GM19043 (cell line): ENCODE results near the gene EMID1.
A peak's percentile ranks its signal among the peaks of the same experiment; 100 is the strongest.

ENCODE experiments used
- ATAC-seq: cut with Tn5 transposase; IDR thresholded peaks from one replicate; pipeline ENCODE4 v1.9.1; 2021; ENCODE audit warnings: low read depth; ENCODE audit not compliant: unreplicated experiment

The EMID1 gene

DNA sequence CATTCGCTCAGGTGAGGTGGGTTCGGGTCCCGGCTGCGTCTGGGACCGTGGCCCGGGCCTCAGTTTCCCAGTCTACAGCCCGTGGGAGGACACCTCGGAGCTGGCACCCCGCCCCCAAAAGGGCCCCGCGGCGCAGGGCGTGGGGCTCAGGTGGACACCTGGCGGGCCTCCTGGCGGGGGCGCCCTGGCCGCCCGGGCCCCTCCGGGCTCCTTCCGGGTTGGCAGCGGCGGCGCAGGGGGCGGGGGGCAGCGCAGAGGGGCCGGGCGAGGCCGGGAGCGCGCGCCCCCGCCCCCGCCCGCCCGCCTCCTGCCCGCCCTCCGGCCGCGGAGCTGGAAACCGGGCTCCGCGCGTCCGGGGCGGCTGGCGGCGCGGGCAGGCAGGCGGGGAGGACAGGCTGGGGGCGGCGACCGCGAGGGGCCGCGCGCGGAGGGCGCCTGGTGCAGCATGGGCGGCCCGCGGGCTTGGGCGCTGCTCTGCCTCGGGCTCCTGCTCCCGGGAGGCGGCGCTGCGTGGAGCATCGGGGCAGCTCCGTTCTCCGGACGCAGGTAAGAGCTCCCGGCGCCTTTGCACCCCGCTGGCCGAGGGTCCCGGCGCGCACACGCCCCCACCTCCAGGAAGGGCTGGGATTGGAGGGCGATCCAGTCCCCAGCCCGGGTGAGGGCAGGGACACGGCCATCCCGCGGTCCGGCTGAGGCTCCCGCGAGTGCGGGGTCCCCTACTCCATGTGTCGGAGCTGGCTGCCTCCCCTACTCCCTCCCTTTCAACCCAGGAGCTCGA is at the start of gene EMID1:
EMID1 (plus strand) TSS at position 303 of the 778 bp plus-strand sequence; CDS start at position 446, 143 bp downstream.
- ATAC-seq = no peak

DNA sequence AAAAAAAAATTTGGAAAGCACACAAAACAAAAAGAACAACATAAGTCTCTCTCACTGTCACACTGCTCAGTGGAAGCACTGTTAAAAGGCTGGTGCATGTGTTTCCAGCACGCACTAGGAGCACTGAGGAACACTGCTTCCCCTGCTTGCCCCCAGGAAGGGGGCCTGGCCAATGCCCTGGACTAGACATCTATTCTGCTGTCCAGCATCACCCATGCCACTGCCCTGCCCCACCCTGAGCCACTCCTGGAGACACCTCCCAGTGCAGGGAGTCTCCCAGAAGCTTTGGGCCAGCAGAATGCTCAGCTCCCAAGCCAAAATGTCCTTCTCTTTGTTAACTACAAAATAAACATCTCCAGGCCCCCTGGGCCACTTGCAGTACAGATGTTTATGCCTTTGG is 49.7 kb upstream of the EMID1 start:
- no peak for ATAC-seq

DNA sequence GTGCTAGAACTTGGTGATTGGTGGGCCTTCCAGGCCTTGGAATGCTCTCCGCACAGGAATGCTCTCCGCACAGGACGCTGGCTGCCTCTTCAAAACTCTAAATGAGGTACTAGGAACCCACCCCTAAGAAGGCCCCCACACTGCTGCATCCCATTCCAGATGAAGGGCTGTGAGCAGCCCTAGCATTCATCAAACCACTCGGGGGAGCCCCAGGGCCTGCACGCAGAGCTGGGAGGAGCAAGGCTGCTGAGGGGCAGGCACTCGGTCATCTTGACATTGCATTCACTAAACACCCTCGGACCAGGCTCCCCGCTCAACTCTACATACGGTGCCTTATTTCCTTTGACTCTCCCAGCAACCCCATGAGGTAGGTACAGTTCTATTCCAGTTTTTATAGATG is 49.2 kb upstream of the EMID1 start:
- no peak for ATAC-seq

DNA sequence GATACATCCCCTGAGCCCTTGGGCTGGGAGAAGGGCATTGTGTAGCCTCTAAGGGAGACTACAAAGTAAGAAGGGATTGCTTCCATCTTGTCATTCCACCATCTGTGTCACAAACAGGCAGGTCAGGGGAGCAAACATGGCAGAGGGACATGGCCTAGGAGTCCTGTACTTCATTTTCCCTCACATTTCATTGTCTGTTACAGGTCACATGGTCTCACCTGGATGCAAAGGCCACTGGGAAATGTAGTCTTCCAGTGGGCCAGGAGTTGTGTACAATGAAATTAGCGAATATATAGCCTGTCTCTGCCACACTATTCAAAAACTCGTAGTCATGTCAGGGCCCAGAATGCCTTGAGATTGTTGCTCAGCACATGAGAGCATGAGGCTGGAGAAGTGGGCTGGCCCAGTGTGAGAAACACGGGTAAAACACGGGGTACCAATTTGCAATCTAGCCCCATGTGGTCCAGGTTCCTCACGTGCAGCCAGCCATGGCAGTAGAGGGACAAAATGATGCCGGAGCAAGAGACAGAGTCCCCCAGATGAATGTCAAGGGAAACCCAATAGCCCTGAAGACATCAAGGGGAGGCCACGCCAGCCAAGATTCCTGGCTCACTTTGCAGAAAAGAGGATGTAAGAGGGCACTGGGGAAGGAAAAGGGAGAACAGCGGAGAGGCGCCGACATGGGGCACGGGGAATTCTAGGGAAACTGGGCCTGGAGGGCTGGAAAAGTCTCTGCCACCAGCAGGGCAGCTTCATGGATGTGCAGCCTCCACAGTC is 47.7 kb upstream of the EMID1 start:
- ATAC-seq = no peak

DNA sequence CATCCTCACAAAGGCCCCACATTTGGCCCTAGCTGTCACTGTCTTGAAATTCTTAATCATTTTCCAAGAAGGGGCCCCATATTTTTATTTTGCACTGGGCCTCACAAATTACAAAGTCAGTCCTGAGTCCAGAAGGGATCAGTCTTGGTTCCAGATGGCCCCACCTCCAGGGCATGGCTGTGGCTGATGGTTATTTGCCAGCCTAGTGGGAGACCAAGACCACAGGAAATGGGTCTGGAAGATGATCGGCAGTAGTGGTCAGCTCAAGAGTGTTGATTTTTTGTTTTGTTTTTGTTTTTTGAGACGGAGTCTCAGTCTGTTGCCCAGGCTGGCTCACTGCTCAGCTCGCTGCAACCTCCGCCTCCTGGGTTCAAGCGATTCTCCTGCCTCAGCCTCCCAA is 47.1 kb upstream of the EMID1 start:
- ATAC-seq = no peak

DNA sequence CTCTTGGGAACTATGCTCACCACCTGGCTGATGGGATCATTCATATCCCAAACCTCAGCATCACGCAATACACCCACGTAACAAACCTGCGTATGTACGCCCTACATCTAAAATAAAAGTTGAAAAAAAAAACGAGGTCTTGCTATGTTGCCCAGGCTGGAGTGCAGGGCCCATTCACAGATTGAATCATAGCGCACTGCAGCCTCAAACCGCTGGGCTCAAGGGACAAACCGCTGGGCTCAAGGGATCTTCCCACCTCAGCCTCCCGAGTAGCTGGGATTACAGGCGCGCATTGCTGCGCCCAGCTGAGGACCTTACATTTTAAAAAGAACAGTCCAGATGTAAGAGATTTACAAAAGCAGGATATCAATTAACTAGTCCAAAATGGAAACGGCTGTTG is 41.9 kb upstream of the EMID1 start:
- ATAC-seq = no peak

DNA sequence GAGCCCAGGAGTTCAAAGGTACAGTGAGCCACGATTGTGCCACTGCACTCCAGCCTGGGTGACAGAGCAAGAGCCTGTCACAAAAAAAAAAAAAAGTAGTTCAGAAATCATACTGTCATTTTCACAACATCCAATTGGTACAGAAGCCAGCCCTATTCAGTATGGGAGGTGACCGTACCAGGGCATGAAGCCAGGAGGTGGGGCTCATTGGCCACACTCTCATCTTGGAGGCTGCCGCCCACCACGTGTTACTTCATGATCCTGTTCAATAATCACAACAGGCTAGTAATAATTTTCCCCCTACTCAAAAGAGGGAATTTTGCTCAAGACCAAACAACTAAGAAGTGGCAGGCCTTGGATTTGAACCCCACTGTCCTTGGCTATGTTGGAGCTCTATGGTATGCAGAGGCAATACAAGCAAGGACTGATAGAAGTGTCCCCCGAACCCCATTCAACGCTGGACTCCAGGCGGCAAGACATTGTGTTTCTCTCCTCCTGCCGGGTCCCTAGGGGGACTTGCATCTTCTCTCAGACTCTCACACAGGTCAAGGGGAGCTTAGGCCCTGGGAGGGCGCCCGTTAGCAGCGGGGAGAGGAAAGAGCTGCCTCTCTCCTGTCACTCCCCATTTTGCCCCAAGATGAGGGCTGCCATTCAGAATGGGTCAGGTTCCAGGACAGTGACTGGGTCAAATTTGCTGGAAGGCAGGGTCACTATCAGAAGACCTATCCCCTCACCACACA is 40.2 kb upstream of the EMID1 start:
- ATAC-seq = no peak

DNA sequence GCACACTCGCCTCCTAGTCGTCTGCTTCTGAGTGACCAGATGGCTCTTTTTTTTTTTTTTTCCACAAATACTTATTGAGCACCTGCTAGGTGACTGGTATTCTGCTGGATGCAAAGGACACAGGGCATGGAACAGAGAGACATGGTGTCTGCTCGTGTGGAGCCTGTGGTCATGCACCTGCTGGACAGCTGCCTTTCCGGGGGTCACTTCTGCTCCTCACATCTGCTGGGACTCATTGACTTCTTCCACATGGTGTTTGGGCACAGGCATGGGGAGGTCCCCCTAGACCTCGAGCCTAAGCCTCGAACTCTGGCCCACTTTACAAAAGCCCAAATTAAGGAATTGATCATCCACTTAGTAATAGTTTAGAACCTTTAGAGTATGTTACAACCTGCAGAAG is 39.5 kb upstream of the EMID1 start:
- no peak for ATAC-seq

DNA sequence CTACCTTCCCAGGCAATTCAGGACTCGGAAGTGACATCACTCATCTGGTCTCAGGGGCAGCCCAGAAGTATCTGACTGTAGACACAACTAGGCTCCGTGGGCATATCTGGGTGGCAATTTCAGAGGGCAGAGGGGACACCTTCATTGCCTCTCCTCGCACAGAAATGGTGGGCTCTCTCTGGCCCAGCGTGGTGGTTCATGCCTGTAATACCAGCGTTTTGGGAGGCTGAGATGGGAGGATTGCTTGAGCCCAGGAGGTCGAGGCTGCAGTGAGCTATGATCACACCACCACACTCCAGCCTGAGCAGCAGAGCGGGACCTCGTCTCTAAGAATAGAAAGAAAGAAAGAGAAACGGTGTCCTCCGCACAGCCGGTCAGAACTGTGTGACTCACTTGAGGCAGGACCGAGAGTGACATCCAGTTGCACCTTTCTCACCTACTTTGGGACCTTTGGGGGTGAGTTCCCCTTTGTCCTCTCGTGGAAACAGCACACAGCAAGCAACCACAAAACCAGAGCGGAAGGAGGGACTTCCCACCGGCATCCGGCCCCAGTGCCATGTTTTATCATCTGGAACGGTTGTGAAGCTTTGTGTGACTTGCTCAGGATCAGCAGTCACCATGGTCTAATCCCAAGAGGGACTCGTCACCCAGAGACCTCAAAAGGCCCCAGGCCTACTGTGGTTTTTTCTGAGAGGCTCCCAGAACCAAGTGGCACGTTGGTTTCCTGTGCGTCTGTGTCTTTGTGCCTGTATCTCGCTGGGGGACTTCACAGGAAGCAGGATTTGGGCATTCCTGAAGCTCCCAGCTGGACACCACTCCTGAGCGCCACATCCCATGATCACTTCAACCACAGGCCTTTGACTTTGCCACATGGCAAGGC is 38.4 kb upstream of the EMID1 start:
- peak; percentile 86 for ATAC-seq

DNA sequence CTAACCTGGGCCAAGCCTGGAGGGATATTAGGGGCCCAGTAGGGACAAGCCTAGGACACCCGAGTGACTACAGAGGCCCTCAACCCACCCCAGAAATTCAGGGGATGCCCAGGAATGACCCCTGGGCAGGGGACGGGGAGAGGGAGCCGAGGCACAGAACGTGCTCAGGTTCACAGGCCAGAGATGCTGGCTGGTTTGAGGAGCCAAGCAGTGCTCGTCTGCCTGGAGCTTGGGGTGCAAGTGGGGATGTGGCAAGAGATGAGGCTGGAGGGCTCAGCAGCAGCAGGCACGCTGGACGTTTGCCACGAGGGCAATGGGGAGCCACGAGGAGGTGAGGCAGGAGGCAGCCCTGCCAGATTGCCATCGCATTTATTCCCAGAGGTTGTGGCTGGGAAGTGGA is 34.0 kb upstream of the EMID1 start:
- ATAC-seq = no peak

DNA sequence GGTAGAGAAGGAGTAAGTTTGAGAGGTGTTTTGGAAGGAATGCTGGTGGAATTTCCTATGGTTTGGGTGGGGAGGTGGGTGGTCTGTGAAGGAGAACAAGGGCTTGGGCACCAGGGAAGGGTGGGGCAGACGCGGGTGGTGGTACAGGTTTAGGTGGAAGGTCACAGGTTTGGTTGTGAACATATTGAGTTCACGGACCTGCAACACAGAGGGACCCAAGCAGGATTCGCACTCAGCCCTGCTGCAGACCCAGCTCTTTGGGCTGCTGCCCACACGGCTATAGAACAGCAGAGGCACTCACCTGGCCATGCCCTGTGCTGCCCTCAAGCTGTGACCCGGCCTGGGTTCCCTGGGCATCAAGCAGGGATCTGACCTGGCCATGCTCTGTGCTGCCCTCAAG is 33.5 kb upstream of the EMID1 start:
- no peak for ATAC-seq

DNA sequence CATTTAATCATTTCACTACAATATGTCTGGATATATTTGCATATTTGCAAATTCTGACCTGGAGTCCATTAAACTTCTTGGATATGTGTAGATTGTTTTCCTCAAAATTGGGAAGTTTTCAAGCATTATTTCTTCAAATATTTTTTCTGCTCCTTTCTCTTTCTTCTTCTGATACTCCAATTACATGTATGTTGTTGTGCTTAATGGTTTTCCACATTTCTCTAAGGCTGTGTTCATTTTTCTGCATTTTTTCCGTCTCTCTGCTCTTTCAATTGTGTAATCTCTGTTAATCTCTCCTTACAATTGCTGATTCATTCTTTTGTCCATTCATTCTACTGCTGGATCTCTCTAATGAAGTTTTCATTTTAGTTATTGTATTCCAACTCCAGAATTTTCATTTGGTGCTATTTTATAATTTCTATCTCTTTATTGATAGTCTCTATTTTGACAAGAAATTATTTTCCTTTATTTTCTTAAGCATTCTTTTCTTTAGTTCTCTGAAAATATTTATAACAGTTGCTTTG is 30.3 kb upstream of the EMID1 start:
- no peak for ATAC-seq

DNA sequence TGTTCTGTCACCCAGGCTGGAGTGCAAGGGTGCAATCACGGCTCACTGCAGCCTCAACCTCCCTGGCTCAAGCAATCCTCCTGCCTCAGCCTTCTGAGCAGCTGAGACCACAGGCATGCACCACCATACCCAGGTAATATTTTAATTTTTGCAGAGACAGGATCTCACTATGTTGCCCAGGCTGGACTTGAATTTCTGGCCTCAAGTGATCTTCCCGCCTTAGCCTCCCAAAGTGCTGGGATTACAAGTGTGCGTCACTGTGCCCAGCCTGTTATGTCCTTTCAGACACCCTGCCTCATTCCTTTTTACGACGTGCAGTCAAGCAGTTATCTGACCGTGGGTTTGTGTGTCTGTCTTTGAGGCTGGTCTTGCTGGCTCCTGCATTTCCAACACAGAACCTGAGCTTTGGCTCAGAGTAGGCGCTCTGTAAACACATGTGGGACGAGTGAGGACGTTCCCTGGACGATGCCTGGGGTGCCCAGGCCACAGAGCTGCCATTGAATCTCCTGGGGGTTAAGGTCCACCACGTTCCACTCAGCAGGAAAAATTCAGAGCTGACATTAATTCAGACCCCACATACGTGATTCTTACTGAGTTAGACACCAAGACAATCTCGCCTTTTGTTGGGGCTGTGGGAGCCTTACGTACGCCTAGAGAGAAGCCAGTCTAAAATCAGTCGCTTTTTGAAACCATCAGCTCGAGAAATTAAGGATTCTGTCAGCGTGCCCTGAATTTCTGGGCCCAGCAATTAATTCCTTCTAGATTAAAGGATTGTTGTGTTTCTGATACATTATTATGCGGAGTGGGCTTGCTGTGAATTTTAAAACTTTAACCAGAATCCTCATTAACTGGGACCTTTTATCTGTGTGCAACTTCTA is 21.5 kb upstream of the EMID1 start:
- no peak for ATAC-seq

DNA sequence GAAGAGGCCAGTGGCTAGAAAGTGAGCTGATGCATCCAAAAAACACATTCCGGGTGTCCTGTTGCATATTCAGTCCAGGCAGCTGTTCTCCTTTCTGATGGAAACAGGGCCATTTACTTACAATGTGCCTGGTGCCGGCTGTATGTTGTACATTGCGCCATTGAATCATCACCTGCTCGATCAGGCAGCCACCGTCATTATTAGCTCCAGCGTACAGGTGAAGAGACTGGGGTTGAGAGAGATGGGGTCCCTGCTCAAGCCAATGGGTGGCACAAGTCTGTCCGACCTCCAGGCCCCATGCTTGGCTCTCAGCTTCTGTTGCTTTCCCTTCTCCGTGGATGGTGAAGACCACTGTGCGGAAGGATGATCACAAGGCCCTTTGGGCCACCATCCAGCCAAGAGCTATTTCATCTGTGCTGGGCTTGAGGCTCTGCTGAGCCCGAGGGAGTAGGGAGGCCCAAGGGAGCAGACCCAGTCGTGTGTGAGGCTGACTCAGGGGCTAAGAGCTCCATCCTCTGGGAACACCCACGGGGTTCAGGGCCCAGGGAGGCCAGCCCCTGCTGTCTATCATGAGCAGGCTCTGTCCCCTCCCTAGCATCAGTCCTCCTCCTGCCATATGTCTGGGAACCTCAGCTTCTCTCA is 20.7 kb upstream of the EMID1 start:
- no peak for ATAC-seq

DNA sequence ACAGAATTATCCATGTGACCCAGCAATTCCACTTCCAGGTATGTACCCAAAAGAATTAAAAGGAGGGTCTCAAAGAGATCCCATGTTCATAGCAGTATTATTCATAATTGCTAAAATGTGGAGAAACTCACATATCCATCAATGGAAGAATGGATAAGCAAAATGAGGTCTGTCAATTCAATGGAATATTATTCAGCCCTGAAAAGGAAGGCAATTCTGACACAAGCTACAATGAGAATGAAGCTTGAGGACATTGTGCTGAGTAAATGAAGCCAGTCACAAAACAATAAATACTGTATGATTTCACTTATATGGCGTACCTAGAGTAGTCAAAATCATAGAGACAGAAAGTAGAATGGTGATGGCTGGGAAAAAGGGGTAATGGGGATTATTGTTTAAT is 19.4 kb upstream of the EMID1 start:
- no peak for ATAC-seq

DNA sequence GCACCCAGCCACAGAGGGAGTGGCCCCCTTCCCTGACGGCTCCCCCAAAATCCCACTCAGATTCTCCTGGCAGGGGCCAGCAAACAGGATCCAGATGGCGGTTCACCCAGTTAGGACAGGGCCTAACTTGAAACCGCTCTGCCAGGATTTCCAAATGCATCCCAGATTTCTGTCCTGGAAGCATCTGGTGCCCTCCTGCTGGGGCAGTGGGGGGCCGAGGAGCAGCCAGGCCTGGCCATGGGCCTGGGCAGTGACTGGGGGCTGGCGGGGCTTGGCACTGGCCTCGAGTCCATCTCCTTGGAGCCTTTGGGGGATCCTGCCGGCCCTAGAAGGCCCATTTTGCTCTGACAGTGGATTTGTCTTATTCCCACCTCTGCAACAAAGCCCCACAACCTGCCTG is 17.9 kb upstream of the EMID1 start:
- no peak for ATAC-seq

DNA sequence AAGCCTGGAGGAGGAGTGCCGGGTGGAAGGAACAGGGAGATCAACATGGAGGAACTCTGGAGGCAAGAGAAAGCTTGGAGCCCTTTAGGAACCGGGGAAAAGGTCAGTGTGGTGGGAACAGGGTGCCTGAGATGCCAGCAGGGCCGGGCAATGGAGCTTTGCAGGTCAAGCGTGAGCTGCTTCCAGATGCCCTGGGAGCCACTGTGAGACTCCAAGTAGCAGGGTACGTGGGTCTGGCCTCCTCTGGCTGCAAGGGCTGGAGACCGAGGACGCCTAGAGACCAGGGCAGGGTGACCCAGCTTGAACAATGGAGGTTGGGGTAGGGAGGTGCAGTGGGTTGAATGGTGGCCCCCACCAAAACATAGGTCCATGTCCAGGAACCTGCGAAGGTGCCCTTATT is 15.6 kb upstream of the EMID1 start:
- ATAC-seq = no peak

DNA sequence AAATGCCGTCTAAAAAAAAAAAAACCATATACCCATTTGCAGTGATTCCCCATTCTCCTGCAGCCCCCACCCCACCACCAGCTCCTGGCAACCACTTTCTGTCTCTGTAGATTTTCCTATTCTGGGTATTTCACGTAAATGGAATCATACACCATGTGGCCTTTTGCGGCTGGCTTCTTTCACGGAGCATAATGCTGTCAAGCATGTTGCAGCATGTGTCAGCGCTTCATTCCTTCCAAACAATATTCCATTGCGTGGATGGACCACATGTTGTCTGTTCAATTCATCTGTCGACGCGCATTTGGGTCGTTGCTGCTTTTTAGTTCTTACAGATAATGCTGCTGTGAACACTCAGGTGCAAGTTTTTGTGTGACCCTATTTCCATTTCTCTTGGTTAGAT is 14.8 kb upstream of the EMID1 start:
- ATAC-seq = no peak

DNA sequence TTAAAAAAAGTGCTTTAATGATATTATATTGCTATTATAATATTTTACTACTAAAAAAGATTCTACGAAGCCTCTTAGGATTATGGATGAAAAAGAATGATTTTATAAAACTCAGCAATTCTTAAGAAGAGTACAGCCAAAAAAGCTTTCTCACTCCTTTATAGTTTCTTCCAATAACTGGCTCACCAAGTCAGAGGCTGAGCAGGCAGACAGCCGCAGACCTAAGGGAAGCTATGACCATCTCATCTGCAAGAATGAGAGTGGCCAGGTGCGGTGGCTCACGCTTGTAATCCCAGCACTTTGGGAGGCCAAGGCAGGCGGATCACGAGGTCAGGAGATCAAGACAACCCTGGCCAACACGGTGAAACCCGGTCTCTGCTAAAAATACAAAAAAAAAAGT is 12.7 kb upstream of the EMID1 start:
- ATAC-seq = no peak
